Activated CD4-positive, alpha-beta T cell treated with anti-CD3 and anti-CD28 coated beads for 24 hours (primary cell): ENCODE measurements around the gene MVK.

Experiments used
- DNase-seq, 2 donors: peaks; one replicate each; pipeline ENCODE4 v3.0.0-alpha.2; 2020; ENCODE audit warnings: low read depth in 2 of 2

The MVK gene

GRCh38 chr12:109573029-109573913, at the start of gene MVK, which contains the start of gene MMAB:
TSS of gene MVK (plus strand) at chr12:109573794. CDS start at chr12:109574823, 1,029 bp downstream.
TSS of gene MMAB (minus strand) at chr12:109573504. CDS start at chr12:109573480, 24 bp downstream.
- DNase-seq = peak; percentile 94 to 96

- DNase-seq = no peak
Observed at GRCh38 chr12:109524466-109525278, 48.9 kb upstream of the MVK start.

- no peak for DNase-seq
Observed at GRCh38 chr12:109525279-109525585, 48.4 kb upstream of the MVK start.

- DNase-seq = no peak
Observed at GRCh38 chr12:109527489-109528123, 46.0 kb upstream of the MVK start.

GRCh38 chr12:109529691-109530640, 43.6 kb upstream of the MVK start:
- no peak for DNase-seq

- no peak for DNase-seq
Observed at GRCh38 chr12:109531411-109531810, 42.2 kb upstream of the MVK start.

GRCh38 chr12:109532721-109533486, 40.7 kb upstream of the MVK start:
- no peak for DNase-seq

GRCh38 chr12:109533487-109533740, 40.2 kb upstream of the MVK start:
- no peak for DNase-seq

- no peak for DNase-seq
Observed at GRCh38 chr12:109534456-109534855, 39.1 kb upstream of the MVK start.

- DNase-seq = no peak
Observed at GRCh38 chr12:109535231-109535862, 38.2 kb upstream of the MVK start.

- no peak for DNase-seq
Observed at GRCh38 chr12:109535863-109536250, 37.7 kb upstream of the MVK start.

- DNase-seq = no peak
Observed at GRCh38 chr12:109537136-109537535, 36.5 kb upstream of the MVK start.

- DNase-seq = no peak
Observed at GRCh38 chr12:109538191-109538863, 35.3 kb upstream of the MVK start.

- DNase-seq = no peak
Observed at GRCh38 chr12:109539508-109539907, 34.1 kb upstream of the MVK start.

GRCh38 chr12:109540526-109541412, 32.8 kb upstream of the MVK start:
- DNase-seq = no peak

- DNase-seq = no peak
Observed at GRCh38 chr12:109541413-109541726, 32.2 kb upstream of the MVK start.

GRCh38 chr12:109542014-109542413, 31.6 kb upstream of the MVK start:
- no peak for DNase-seq

GRCh38 chr12:109542876-109543275, 30.7 kb upstream of the MVK start:
- no peak for DNase-seq
